ENCODE data around the gene FLVCR1. TPM values are rescaled to one million over a fixed set of nuclear protein-coding genes. Genes with fewer than 3 reads are reported as not detected.

Gene FLVCR1
- total RNA-seq, 4 donors from 2014 or later, result 1.9 to 9.1 (median 2.8) TPM

DNA sequence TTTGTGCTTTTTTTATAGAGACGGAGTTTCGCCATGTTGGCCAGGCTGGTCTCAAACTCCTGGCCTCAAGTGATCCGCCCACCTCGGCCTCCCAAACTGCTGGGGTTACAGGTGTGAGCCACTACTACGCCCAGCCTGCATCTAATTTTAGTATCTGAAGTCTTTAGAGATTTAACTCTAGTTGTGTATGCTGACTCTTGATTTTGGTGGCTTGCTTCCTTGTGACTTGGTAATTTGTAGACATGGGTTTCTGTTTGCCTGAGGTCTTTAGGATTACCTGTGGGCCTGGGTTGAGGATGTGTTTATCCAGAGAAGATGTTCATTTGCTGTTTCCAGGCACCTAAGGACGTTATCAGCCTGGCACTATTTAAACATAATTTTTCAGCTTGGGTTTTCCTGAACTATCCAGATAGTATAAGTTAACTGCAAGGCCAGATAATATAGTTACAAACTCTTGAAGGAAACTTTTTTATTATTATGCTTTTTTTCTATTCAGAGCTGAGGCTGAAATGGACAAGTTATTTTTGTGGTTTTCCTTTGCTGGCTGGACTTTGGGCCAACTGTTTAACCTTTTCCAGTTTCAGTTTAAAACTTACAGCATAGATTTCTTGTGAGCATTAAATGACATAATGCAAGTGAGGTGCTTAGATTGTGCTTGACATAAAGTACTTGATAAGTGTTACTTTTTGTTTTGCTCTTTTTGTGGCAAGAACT, 84.8 kb downstream of the FLVCR1 start:
- 86 to 89% methylated on average over 6 of the region's 6 CpGs for WGBS, 2 donors
- H3K4me3 ChIP-seq (ENCODE audit: low read depth, poor library complexity, severe bottlenecking), result no peak overlapping the region

DNA sequence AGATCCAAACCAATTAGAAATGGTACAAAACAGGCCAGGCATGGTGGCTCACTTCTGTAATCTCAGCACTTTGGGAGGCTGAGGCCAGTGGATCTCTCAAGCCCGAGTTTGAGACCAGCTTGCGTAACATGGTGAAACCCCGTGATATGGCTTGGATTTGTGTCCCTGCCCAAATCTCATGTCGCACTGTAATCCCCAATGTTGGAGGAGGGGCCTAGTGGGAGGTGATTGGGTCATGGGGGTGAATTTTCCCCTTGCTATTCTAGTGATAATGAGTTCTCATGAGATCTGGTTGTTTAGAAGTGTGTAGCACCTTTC, 85.3 kb downstream of the FLVCR1 start:
- intact Hi-C loops (cut with DNase I; ENCODE audit: low total_unique reads), result no loop called here
- WGBS, 2 donors, result 86 to 96% methylated on average over 4 of the region's 4 CpGs
- TF ChIP-seq POLR2A (IDR thresholded peaks at IDR 0.05), result no peak
- TF ChIP-seq, protein P1, sequence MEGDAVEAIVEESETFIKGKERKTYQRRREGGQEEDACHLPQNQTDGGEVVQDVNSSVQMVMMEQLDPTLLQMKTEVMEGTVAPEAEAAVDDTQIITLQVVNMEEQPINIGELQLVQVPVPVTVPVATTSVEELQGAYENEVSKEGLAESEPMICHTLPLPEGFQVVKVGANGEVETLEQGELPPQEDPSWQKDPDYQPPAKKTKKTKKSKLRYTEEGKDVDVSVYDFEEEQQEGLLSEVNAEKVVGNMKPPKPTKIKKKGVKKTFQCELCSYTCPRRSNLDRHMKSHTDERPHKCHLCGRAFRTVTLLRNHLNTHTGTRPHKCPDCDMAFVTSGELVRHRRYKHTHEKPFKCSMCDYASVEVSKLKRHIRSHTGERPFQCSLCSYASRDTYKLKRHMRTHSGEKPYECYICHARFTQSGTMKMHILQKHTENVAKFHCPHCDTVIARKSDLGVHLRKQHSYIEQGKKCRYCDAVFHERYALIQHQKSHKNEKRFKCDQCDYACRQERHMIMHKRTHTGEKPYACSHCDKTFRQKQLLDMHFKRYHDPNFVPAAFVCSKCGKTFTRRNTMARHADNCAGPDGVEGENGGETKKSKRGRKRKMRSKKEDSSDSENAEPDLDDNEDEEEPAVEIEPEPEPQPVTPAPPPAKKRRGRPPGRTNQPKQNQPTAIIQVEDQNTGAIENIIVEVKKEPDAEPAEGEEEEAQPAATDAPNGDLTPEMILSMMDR (IDR thresholded peaks at IDR 0.05), result no peak
- no peak overlapping the region for H3K4me3 ChIP-seq (ENCODE audit: low read depth, poor library complexity, severe bottlenecking)
- no peak for DNase-seq (ENCODE audit: low spot score in 2 of 2)

More for the DNA sequence above, 84.8 kb downstream of the FLVCR1 start:
- intact Hi-C loops (cut with DNase I; ENCODE audit: low total_unique reads), result no loop called here
- no peak for DNase-seq (ENCODE audit: low spot score in 2 of 2)
- TF ChIP-seq POLR2A (IDR thresholded peaks at IDR 0.05), result no peak
- TF ChIP-seq, protein P1 (IDR thresholded peaks at IDR 0.05), result no peak

GRCh38 chr1:212944229-212944901, 86.3 kb downstream of the FLVCR1 start:
- TF ChIP-seq, protein P1 (IDR thresholded peaks at IDR 0.05), result no peak
- TF ChIP-seq POLR2A (IDR thresholded peaks at IDR 0.05), result no peak
- intact Hi-C loops (cut with DNase I; ENCODE audit: low total_unique reads), result no loop called here
- no peak overlapping the region for H3K4me3 ChIP-seq (ENCODE audit: low read depth, poor library complexity, severe bottlenecking)
- no peak for DNase-seq (ENCODE audit: low spot score in 2 of 2)
- 86 to 88% methylated on average over 6 of the region's 6 CpGs for WGBS, 2 donors

DNA sequence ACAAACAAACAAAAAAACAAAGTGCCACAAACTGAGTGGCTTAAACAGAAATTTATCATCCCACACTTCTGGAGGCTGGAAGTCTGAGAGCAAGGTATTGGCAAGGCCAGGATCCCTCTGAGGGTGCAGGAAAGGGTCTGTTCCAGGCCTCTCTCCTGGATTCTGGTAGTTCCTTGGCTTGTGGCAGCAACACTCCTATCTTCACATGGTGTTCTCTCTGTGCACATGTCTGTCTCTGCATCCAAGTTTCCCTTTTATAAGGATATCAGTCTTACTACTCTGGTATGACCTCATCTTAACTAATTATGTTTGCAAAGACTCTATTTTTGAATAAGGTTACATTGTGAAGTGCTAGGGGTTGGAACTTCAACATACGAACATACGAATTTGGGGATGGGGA, 87.0 kb downstream of the FLVCR1 start:
- intact Hi-C loops (cut with DNase I; ENCODE audit: low total_unique reads), result no loop called here
- no peak for TF ChIP-seq POLR2A (IDR thresholded peaks at IDR 0.05)
- TF ChIP-seq, protein P1 (IDR thresholded peaks at IDR 0.05), result no peak
- WGBS, 2 donors, result 87% methylated on average over 2 of the region's 2 CpGs

DNA sequence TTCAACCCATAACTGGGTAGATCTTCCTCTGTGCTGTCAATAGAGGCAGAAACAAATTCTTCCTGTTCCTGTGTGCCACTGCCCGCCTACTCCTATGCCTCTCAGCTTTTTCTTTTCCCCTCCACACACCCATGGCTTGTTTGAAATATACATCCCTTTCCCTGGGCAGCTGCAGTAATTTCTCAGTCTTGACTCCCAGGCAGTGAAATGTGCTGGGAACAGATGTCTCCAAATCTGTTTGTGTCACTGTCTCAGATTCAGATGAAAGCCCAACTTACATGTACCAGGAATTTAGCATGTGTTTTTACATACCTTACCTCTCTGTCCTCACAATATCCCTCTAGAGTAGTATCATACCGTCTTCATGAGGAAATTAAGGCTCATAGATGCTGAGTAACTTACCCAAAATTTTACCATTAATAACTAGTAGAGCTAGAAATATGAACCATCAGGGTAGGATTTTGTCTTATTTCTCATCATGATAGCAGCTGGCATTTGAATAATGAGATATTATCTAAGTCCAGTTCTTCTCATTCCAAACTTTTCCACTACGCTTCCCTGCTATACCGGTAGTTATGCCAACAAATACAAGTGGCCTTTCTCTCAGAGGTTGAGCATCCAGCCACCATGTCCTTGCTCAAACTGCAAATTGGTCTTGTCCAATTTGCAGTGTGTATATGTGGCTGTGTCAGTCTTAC, 87.5 kb downstream of the FLVCR1 start:
- intact Hi-C loops (cut with DNase I; ENCODE audit: low total_unique reads), result loop anchor here (1.0 kb wide), 1 partner anchor 42 kb away; no protein-coding TSS in a partner anchor
- no peak for TF ChIP-seq POLR2A (IDR thresholded peaks at IDR 0.05)
- TF ChIP-seq, protein P1 (IDR thresholded peaks at IDR 0.05), result no peak
- no peak for DNase-seq (ENCODE audit: low spot score in 2 of 2)
- no peak overlapping the region for H3K4me3 ChIP-seq (ENCODE audit: low read depth, poor library complexity, severe bottlenecking)
- 82 to 87% methylated on average over 4 of the region's 4 CpGs for WGBS, 2 donors

More for the DNA sequence above, 87.0 kb downstream of the FLVCR1 start:
- no peak for DNase-seq (ENCODE audit: low spot score in 2 of 2)
- no peak overlapping the region for H3K4me3 ChIP-seq (ENCODE audit: low read depth, poor library complexity, severe bottlenecking)

Measured in lower leg skin (tissue), 4 donors.